ENCODE data around the gene UGT1A10.

DNA sequence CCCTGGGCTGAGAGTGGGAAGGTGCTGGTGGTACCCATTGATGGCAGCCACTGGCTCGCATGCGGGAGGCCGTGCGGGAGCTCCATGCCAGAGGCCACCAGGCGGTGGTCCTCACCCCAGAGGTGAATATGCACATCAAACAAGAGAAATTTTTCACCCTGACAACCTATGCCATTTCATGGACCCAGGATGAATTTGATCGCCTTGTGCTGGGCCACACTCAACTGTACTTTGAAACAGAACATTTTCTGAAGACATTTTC is 111.0 kb downstream of the UGT1A10 start:
- no peak for TF ChIP-seq CTCF (IDR thresholded peaks at IDR 0.05)
- no peak for TF ChIP-seq POLR2A (IDR thresholded peaks at IDR 0.05)
